Measurements from ENCODE around the gene CARF.
"Not testable (repeated sequence)": the region's sequence is repeated elsewhere in the genome, so short reads cannot be mapped to it uniquely, and the experiment has no call there.

Gene CARF, protein sequence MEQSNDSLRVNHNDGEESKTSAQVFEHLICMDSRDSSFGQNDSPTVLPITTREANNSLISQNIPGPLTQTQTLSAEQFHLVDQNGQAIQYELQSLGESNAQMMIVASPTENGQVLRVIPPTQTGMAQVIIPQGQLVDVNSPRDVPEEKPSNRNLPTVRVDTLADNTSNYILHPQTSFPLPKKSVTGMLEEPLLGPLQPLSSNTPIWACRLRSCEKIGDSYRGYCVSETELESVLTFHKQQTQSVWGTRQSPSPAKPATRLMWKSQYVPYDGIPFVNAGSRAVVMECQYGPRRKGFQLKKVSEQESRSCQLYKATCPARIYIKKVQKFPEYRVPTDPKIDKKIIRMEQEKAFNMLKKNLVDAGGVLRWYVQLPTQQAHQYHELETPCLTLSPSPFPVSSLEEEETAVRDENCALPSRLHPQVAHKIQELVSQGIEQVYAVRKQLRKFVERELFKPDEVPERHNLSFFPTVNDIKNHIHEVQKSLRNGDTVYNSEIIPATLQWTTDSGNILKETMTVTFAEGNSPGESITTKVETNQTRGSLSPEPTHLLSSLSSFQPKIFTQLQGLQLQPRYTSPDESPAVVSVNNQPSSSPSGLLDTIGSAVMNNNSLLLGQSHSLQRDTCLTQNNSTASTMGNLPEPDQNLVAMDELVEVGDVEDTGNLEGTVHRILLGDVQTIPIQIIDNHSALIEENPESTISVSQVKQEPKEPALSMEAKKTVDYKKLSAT

DNA sequence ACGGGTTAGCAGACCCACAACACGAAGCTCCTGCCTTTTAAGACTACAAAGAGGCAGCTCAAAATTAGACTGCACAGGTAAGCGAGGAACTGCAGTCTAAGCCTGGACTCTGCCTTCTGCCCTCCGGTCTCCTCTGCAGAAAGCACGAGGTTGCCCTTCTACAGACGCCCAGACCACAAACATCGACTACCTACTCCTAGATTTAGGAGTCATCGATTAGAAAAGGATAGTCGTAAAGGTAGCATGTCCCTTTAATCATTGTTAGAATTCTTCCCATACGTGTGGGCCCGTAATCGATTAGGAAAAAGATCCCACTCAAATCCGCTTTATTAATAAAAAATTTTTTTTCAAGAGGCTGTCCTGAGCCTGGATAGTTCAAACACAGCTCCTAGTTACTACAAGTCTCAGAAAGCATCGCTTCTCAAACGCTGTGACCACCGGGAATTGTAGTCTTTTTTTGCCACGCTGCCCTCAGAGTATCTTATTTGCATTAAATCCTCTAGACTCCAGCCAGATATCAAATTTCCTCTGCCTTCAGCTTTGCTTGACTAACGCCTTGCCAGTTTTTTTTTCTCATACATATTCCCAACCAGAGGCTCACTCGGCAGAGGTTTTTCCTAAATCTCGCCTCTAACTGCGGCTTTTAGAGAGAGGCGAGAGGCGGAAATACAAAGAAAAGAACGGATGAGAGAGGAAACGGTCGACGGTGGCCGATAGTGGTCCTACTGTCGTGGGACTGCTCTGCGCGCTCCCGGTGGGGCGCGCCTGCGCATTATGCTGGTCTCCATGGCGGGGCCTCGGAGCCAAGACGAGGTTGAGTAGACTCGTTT is at the start of gene CARF, which contains the start of gene WDR12:
CARF (plus strand) TSS at position 764 of the 830 bp plus-strand sequence. CDS start 29,628 bp downstream, outside the sequence.
WDR12 (minus strand) TSS at position 162 of the 830 bp plus-strand sequence. CDS start 197 bp downstream, outside the sequence.
- Mint-ChIP-seq H3K27ac (peak within 1 kb of the TSS; percentile 96), H3K9me3 (no peaks in the 10 kb centered on the region), H3K4me3 (peak within 1 kb of the TSS; percentile 96), H3K36me3 (ENCODE audit: low read depth) (peaks cover 4% of the 10 kb centered on the region), H3K4me1 (ENCODE audit: low read depth) (peaks cover 29% of the 10 kb centered on the region), H3K27me3 (ENCODE audit: low read depth) (no peaks in the 10 kb centered on the region)
- peak; percentile 90 for DNase-seq (ENCODE audit: low spot score)

DNA sequence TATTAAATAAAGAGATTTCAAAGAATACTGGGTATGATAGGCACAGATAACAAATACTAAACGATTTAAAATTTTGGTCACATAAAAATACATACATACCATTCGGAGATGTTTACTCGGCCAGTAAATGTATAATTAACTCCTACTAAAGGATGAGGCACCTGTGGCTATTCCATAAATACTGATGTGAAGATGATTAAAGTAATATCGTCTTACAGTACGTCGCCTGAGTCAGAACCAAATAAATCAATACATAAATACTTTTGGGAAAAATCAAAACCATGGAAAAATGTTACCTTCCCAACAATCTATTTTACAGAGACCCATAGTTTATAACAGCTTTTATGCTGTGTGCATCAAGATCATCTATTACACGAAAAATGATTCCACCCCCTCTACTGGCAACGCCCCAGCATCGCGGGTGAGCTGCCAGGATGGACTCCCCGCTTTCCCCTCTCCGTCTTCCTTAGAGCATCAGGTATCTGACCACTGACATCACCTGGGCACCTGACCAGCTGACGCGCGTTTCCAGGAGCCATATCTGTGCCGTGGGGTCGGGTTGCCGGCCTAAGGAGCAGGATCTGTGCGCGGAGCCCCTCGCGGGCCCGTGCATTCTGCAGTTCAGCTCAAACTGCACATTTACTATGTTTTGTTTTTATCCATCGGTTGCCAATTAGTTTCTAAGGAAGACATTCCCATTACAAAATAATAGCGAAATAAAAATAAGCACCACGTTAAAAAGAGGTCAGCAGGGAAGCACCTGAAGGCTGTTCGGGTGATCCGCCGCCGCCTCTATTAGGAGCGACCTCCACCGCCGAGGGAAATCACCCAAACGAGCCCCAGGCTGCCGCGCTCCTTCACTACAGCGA is 41.4 kb upstream of the CARF start:
- peak overlapping the region; percentile 84 for H3K27ac Mint-ChIP-seq
- no peaks in the 10 kb centered on the region for H3K9me3 Mint-ChIP-seq
- peak; percentile 55 for DNase-seq (ENCODE audit: low spot score)
- no peaks in the 10 kb centered on the region for H3K27me3 Mint-ChIP-seq (ENCODE audit: low read depth)
- peaks cover 13% of the 10 kb centered on the region for H3K4me1 Mint-ChIP-seq (ENCODE audit: low read depth)
- H3K4me3 Mint-ChIP-seq, result peak overlapping the region; percentile 96
- H3K36me3 Mint-ChIP-seq (ENCODE audit: low read depth), result no peaks in the 10 kb centered on the region

DNA sequence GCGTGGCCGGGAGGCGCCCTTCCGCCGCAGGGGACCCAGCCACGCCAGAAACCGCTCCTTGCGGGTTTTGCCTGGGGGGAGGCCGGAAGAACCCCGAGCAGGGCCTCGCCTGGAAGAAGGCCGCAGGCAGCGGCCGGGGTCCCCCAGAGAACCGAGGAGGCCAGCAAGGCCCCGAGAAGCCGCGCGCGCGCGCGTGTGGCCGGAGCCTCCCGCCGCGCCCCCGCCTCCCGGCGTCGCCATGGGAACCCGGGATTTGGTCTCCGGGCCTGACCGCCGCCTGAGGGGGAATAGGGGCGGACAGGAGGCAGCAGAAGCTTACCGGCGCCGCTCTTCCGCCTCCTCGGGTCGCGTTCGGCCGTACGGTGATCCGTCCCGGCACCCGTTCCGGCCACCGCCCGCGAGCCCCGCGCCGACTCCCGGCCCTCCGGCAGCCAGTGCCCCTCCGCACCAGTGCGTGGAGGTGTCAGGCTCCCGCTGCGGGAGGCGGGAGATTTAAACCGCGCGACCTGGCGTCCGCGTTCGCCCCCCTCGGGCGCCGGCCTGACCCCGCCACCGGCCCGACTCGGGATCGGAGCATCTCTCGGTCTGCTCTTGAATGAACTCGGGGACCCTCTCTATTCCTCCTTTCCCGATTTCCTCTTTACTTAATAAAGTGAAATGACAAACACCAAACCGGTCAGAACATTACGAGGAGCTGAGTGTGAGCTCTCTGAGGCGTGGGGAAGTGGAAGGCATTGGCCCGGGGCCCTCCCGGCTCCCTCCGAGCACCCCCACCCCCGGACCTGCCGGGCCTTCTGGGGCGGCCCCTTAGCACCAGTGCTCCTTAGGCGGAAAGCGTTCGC is 40.6 kb upstream of the CARF start, which contains the start of gene ICA1L:
ICA1L (minus strand) TSS at position 467 of the 842 bp plus-strand sequence. CDS start 42,757 bp downstream, outside the sequence.
- peak within 1 kb of the TSS; percentile 84 for H3K27ac Mint-ChIP-seq
- no peaks in the 10 kb centered on the region for H3K36me3 Mint-ChIP-seq (ENCODE audit: low read depth)
- peak; percentile 64 for DNase-seq (ENCODE audit: low spot score)
- H3K9me3 Mint-ChIP-seq, result no peaks in the 10 kb centered on the region
- H3K4me3 Mint-ChIP-seq, result peak within 1 kb of the TSS; percentile 96
- no peaks in the 10 kb centered on the region for H3K27me3 Mint-ChIP-seq (ENCODE audit: low read depth)
- peaks cover 13% of the 10 kb centered on the region for H3K4me1 Mint-ChIP-seq (ENCODE audit: low read depth)

DNA sequence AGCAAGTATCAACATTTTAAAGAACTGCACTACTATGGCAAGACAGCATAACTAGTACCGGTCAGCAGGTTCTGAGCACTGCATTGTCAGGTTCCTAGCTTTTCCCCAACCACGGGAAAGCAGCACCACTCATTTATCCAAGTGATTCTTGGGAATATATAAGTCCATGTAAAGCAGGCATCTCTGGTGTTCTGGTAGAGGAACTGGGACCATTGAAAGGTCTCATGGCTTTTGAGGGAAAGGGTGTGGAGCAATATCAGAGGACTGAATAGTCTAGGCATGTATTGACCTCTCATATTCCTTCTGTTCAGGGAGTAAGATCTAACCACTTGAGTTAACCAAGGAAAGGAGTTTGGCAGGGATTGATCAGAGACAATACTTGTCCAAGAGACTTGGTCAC is 34.4 kb upstream of the CARF start:
- Mint-ChIP-seq H3K4me1 (ENCODE audit: low read depth) (no peaks in the 10 kb centered on the region), H3K9me3 (no peaks in the 10 kb centered on the region), H3K27me3 (ENCODE audit: low read depth) (no peaks in the 10 kb centered on the region)

DNA sequence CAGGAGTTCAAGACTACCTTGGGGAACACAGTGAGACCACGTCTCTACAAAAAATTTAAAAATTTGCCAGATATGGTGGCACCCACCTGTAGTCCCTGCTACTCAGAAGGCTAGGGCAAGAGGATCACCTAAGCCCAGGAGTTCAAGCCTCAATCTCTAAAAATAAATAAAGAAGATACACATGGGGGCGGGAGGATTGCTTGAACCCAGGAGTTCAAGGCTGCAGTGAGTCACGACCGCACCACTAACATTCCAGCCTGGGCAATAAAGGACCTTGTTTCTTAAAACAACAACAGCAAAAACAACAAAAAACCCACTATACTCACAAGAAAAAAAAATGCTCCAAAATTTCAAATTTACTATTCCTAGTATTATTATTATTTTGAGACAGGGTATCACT is 30.5 kb upstream of the CARF start:
- peaks cover 19% of the 10 kb centered on the region for H3K36me3 Mint-ChIP-seq (ENCODE audit: low read depth)
- H3K27ac Mint-ChIP-seq, result no peak overlapping the region
- no peaks in the 10 kb centered on the region for H3K4me1 Mint-ChIP-seq (ENCODE audit: low read depth)
- no peaks in the 10 kb centered on the region for H3K27me3 Mint-ChIP-seq (ENCODE audit: low read depth)
- DNase-seq (ENCODE audit: low spot score), result no peak
- no peak overlapping the region for H3K4me3 Mint-ChIP-seq
- H3K9me3 Mint-ChIP-seq, result no peaks in the 10 kb centered on the region

More for the DNA sequence above, 34.4 kb upstream of the CARF start:
- no peak overlapping the region for H3K27ac Mint-ChIP-seq
- peaks cover 7% of the 10 kb centered on the region for H3K36me3 Mint-ChIP-seq (ENCODE audit: low read depth)
- DNase-seq (ENCODE audit: low spot score), result no peak
- no peak overlapping the region for H3K4me3 Mint-ChIP-seq

DNA sequence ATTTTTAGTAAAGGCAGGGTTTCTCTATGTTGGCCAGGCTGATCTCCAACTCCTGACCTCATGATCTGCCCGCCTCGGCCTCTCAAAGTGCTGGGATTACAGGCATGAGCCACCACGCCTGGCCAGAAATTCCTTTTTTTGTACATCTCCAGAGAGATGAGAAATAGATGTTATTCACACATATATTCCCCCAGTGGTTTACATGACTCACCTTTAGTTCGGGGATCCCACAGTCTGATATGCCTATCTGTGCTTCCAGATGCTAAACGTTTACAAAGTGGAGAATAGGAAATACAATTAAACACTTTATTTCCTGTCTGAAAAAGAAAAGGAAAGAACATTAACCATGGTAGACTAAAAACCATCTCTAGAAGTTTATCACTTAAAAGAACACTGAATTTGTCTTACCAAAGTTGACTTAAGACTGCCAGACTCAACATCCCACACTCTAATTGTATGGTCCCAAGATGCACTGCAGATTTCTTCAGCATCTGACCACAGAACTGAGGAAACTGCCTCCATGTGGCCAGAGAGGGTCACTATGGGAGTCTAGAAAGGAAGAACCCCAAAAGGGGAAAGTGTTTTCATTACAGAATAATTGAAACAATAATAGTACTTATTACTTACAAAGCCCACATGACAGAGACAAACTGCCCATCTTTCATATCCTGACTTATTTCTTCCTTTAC is 27.9 kb upstream of the CARF start:
- H3K36me3 Mint-ChIP-seq (ENCODE audit: low read depth), result peaks cover 19% of the 10 kb centered on the region
- peak overlapping the region; percentile 20 for H3K27ac Mint-ChIP-seq
- no peaks in the 10 kb centered on the region for H3K4me1 Mint-ChIP-seq (ENCODE audit: low read depth)
- no peaks in the 10 kb centered on the region for H3K9me3 Mint-ChIP-seq
- H3K4me3 Mint-ChIP-seq, result no peak overlapping the region
- no peaks in the 10 kb centered on the region for H3K27me3 Mint-ChIP-seq (ENCODE audit: low read depth)
- no peak for DNase-seq (ENCODE audit: low spot score)

DNA sequence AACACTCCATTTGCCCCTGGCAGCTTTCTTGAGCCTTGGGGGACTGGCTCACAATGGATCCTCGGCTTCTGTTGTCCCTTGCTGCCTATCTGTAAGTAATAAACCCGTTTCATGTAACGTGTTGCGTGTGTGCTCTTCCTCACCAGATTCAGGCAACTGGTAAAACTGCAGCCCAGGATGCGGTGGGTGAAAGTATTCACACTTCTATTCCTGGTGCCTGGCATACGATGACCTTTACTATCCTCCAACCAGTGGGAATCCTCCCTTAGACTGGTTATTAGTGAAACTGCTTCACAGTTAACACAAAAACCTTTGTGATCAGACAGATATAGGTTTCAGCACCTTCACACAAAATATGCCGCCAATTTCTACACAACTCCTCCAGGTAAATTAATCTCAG is 26.9 kb upstream of the CARF start:
- no peak for DNase-seq (ENCODE audit: low spot score)
- H3K9me3 Mint-ChIP-seq, result no peaks in the 10 kb centered on the region
- no peak overlapping the region for H3K4me3 Mint-ChIP-seq
- H3K4me1 Mint-ChIP-seq (ENCODE audit: low read depth), result no peaks in the 10 kb centered on the region
- H3K27me3 Mint-ChIP-seq (ENCODE audit: low read depth), result no peaks in the 10 kb centered on the region
- no peak overlapping the region for H3K27ac Mint-ChIP-seq
- H3K36me3 Mint-ChIP-seq (ENCODE audit: low read depth), result peaks cover 19% of the 10 kb centered on the region

DNA sequence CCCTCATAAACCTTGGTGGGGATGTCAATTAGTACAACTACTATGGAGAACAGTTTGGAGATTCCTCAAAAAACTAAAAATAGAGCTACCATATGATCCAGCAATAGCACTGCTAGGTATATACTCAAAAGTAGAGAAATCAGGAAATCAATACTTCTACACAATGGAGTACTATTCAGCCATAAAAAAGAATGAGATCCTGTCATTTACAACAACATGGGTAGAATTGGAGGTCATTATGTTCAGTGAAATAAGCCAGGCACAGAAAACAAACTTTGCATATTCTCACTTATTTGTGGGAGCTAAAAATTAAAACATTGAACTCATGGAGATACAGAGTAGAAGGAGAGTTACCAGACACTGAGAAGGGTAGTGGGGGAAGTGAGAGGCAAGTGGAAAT is 6.6 kb upstream of the CARF start:
- H3K27ac Mint-ChIP-seq; H3K4me3 Mint-ChIP-seq; H3K27me3 Mint-ChIP-seq (ENCODE audit: low read depth); DNase-seq (ENCODE audit: low spot score): not testable (repeated sequence)
- Mint-ChIP-seq H3K9me3 (peaks cover 12% of the 10 kb centered on the region), H3K36me3 (ENCODE audit: low read depth) (peaks cover 34% of the 10 kb centered on the region), H3K4me1 (ENCODE audit: low read depth) (peaks cover 25% of the 10 kb centered on the region)

DNA sequence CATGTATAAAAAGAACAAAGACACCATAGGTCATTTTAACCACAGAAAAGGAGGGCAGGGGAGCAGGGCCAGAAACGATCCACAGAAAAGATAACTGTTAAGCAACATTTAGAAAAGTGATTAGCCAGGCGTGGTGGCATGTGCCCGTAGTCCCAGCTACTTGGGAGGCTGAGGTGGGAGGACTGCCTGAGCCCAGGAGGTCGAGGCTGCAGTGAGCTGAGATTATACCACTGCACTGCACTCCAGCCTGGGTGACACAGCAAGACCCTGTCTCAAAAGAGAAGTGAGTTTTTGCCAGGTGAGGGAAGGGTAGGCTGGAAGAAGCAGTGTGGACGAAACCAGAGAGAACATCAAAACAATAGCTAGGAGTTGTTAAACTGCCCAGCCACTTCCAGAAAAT is 3.9 kb upstream of the CARF start:
- H3K27ac Mint-ChIP-seq, result no peak overlapping the region

DNA sequence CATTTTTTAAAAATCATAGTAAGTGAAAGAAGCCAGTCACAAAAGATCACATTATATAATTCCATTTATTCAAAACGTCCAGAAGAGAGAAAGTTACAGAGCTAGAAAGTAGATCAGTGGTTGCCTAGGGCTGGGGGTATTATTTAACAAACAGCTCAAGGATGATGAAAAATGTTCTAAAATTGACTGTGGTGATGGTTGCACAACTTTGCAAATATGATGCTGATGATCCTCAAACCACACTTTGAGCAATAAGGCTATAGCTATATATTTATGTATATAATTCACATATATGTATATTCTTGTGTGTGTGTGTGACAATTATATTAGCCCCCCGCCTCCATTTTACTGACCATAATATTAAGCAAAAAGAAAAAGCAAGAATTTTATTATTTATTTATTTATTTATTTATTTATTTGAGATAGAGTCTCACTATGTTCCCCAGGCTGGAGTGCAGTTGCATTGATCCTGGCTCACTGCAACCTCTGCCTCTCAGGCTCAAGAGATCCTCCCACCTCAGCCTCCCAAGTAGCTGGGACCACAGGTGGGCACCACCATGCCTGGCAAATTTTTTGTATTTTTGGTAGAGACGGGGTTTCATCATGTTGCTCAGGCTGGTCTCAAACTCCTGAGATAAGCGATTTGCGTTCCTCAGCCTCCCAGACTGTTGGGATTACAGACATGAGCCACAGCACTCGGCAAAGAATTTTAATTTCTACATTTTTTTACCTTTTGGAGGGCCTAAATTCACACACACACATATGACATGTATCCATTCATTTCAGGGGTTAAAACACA is 2.5 kb upstream of the CARF start:
- Mint-ChIP-seq H3K36me3 (ENCODE audit: low read depth) (peaks cover 16% of the 10 kb centered on the region), H3K27me3 (ENCODE audit: low read depth) (no peaks in the 10 kb centered on the region), H3K4me1 (ENCODE audit: low read depth) (peaks cover 30% of the 10 kb centered on the region), H3K9me3 (peaks cover 7% of the 10 kb centered on the region), H3K4me3 (peak overlapping the region; percentile 96), H3K27ac (no peak overlapping the region)
- DNase-seq (ENCODE audit: low spot score), result no peak

More for the DNA sequence above, 3.9 kb upstream of the CARF start:
- no peak for DNase-seq (ENCODE audit: low spot score)
- H3K27me3 Mint-ChIP-seq (ENCODE audit: low read depth), result no peaks in the 10 kb centered on the region
- peaks cover 31% of the 10 kb centered on the region for H3K4me1 Mint-ChIP-seq (ENCODE audit: low read depth)
- peaks cover 26% of the 10 kb centered on the region for H3K36me3 Mint-ChIP-seq (ENCODE audit: low read depth)
- H3K4me3 Mint-ChIP-seq, result no peak overlapping the region
- H3K9me3 Mint-ChIP-seq, result peaks cover 12% of the 10 kb centered on the region

DNA sequence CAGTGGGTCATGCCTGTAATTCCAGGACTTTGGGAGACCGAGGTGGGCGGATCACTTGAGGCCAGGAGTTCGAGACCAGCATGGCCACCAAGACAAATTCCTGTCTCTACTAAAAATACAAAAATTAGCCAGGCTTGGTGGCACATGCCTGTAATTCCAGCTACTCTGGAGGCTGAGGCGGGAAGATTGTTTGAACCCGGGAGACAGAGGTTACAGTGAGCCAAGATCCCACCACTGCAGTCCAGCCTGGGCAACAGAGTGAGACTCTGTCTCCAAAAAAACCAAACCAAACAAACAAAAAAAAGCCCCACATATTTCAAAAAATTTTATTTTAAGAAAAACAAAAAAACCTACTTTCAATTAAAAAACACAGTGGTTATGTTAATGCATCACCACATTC is 1.8 kb upstream of the CARF start:
- H3K4me1 Mint-ChIP-seq (ENCODE audit: low read depth), result peaks cover 29% of the 10 kb centered on the region
- H3K27me3 Mint-ChIP-seq (ENCODE audit: low read depth); DNase-seq (ENCODE audit: low spot score); H3K9me3 Mint-ChIP-seq; H3K27ac Mint-ChIP-seq: not testable (repeated sequence)
- peak overlapping the region; percentile 96 for H3K4me3 Mint-ChIP-seq
- peaks cover 12% of the 10 kb centered on the region for H3K36me3 Mint-ChIP-seq (ENCODE audit: low read depth)

All from T-helper 2 cell treated with Interferon-gamma antibody and Interleukin-4, amounts not matched to agents 5 μg/mL and 100 μg/mL, for 36 hours (primary cell).